GM19372 (cell line): ENCODE results near the gene STX18.

Experiments
- ATAC-seq: cut with Tn5 transposase; IDR thresholded peaks from one replicate; pipeline ENCODE4 v1.9.1; 2021; ENCODE audit warnings: mild to moderate bottlenecking, low read depth, moderate library complexity; ENCODE audit not compliant: unreplicated experiment

The STX18 gene

GRCh38 chr4:4408576-4409335 is 133.1 kb downstream of the STX18 start:
- ATAC-seq, result no peak

- ATAC-seq, result no peak
Observed at GRCh38 chr4:4408132-4408523, 133.7 kb downstream of the STX18 start.

DNA sequence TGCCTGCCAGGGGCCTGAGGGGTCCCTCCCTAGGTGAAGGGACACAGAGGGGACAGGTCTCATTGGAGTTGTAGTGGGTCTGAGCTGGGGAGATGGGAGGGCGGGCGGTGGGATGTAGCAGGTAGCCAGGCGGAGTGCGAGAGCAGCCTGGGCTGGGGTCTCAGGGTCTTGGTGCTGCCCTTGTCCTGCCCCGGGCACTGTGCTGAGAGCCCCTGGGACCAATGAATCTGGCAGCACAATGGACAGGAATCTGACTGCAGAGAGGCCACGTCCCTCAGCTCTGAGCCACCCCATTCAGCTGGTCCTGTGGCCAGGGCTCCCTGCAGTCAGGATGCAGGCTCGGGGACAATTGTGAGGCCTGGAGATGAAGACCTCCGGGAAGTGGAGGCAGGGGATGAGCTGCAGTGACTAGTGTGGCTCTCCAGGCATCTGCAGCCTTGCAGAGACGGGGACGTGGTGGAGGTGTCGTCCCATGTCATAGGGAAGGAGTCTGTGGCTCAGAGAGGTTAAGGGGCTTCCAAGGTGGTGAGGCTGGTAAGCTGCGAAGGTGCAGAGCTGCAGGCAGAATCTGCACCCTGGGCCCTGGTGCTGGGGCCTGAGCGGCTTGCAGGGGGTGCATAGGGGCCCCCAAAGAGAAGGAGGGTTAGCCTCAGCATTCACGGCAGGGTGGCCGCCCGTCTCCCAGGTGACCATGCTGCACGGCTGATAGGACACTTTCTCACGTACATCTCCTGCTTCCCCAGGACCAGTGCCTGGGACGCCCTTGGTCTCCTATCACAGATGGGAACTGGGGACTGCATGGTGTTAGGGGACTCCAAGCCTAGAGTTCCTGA is 134.3 kb downstream of the STX18 start:
- no peak for ATAC-seq

DNA sequence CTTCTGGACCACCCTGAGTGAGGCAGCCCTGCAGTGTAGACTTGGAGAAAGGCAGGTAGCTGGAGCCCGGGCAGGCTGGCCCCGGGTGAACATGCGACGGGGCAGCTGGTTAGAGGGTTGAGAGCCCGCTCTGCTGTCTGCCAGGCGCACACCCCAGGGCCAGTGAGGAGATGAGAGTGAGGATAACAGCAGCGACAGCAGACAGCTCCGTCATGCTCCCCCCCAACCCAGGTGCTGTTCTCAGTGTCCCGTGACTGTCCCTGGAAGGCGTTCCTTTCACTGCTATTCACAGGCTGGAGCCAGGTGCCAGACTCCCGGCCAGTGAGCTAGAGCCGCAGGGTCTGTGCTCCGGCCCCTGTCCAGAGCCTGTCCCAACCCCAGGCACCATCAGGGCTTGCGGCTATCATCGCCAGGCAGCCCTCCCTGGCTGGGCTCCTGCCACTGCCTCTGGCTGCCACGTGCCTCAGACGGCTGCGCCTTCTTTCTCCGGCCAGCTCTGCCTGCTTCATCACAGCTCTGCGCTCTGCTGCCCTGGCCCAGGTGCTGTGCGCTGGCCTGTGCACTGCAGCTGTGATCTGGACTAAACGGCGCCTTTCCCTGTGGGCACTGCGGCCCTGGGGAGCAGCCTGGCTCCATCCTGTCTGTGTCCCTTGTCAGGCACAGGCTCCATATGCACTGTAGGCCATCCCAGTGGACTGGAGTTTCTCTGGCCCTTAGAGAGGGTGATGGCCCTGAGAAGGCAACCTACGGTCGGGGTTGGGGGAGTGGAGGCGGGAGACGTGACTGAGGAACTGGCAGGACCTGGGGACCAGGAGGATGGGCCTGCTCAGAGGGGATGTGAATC is 135.2 kb downstream of the STX18 start:
- no peak for ATAC-seq

DNA sequence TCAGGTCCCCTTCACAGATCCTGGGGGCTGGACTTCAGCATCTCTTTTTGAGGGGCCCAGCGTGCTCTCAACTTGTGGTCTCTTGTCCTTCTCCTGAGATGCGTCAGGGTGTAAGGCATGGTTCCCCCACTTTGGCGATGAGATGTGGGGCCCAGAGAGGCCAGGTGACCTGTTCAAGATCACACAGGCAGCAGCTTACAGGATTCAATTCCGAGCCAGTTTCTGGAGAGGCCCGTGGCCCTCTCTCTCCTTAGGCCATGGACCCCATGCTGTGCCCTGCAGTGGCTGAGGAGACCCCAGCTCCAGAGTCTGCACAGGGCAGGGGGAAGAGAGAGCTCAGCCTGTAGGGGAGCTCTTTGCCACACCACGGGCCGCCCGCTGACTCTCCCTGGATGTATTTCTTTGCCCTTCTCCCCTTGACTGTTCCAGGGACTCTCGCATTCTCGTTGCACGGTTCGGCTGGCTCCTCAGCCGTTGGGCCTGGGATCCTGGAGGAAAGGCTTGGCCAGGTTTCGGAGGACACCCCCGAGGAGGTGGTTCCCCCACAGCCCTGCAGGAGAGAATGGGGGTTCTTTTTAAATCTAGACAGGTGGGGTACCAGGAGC is 136.4 kb downstream of the STX18 start:
- ATAC-seq, result no peak

DNA sequence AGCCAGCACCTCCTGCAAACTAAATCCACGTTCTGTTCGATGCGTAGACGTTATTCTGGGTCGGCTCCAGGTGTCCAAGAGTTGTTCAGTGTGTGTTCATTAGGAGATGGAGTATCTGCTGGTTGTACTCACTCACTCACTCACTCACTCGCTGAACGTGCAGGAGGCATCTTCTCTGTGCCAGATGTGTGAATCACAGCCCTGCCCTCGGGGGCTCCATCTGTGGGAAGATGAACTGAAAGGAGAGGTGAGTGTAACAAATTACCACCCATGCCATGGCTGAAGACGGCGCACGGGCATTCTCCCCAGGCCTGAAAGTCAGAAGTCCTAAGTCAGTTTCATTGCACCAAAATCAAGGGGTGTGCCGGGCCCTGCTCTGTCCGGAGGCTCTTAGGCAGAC is 138.9 kb downstream of the STX18 start:
- no peak for ATAC-seq

GRCh38 chr4:4401036-4401435 is 140.8 kb downstream of the STX18 start:
- ATAC-seq, result no peak

DNA sequence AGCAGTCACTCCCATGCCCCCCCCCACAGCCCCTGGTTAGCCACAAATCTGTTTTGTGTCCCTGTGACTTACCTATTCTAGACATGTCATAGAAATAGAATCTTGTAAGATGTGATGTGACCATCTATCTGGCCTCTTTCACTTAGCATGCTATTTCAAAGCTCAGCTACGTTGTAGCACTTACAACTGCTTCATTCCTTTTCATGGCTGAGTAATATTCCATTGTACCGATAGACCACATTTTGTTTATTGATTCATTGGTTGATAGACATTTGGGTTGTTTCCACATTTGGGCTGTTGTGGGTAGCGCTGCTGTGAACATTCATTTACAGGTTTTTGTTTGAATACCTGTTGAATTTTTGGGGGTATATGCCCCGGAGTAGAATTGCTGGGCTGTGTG is 143.4 kb downstream of the STX18 start:
- ATAC-seq, result no peak

DNA sequence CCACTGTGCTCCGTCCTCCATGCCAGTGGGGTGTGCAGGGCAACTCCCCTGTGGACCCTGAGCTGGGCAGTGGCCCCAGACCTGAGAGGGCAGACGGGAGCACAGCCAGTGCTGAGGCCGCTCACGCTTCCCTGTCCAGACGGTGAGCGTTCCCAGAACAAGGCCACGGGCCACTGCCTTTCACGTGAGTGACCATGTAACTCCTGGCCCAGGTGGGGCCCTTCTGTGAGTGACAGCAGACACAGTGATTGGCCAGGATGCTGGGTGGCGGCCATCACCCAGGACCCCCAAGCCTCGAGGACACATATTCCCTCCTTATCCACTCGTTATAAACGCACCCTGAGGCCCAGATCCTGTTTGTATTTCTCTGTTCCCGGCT is 144.4 kb downstream of the STX18 start:
- no peak for ATAC-seq

GRCh38 chr4:4396628-4397440 is 145.0 kb downstream of the STX18 start:
- ATAC-seq, result no peak

- no peak for ATAC-seq
Observed at GRCh38 chr4:4395849-4396627, 145.8 kb downstream of the STX18 start.

GRCh38 chr4:4395371-4395770 is 146.5 kb downstream of the STX18 start:
- no peak for ATAC-seq

DNA sequence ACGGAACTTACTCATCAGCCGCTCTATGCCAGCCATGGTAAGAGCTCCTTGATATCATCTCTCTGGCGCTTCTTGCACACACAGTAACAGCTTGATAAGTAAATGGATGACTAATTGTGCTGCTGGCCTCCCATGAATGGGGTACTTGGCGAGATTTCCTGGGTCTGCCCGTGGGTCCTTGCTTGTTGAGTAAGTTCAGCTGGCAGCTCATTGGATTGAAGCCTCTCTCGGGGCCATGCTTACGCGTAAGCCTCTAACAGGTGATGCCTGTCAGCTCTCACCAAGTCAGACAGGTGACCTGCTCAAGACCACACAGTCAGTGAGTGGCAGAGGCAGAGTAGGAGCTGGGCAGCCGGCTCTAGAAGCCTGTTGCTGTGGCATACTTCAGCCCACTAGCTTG is 147.2 kb downstream of the STX18 start:
- ATAC-seq, result no peak

DNA sequence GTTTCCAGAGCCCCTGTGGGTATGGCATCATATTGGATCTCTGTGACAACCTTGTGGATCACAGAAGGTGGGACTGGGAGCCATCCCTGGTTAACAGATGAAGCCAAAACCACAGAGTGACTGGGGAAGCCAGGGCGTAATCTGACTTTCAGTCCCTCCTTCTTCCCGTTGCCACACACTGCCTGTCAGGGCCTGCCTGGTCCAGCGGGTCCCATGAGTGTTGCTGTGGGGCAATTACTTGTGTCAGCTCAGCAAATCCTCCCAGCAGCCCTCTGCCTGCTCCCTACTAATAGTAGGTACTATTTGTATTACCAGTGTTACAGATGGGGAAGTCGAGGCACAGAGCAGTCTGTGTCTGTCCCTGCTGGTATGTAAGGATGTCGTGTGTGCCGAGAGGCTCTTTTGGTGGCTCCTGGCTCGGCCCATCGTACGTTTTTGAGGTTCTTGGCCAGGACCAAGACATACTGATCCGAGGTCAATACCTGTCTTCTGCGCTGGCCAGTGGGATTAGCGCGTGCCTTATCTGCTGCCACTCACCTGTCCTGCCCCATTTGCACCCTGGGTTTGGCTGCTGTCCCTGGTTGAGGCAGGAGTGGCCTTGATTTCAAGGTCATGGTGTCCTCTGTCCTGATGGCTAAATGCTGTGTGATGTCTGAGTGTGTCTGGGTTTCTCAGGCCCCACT is 149.2 kb downstream of the STX18 start:
- no peak for ATAC-seq

DNA sequence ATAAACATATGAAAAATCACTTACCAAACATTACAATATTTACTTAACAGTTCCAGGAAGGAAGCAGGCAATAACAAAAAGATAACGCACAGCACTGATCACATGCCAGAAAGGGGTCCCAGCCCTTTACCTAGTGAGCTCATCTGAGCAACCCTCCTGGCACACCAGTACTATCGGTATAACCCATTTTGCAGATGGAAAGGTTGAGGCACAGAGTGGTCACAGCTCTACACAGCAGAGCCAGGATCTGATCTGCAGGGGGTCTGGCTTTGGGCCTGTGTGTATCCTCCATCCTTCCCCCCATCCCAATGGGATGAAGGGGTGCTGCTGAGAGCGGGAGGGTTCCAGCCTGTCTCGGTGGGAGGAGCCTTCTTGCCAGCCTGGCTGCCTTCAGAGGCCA is 150.0 kb downstream of the STX18 start:
- ATAC-seq, result no peak

DNA sequence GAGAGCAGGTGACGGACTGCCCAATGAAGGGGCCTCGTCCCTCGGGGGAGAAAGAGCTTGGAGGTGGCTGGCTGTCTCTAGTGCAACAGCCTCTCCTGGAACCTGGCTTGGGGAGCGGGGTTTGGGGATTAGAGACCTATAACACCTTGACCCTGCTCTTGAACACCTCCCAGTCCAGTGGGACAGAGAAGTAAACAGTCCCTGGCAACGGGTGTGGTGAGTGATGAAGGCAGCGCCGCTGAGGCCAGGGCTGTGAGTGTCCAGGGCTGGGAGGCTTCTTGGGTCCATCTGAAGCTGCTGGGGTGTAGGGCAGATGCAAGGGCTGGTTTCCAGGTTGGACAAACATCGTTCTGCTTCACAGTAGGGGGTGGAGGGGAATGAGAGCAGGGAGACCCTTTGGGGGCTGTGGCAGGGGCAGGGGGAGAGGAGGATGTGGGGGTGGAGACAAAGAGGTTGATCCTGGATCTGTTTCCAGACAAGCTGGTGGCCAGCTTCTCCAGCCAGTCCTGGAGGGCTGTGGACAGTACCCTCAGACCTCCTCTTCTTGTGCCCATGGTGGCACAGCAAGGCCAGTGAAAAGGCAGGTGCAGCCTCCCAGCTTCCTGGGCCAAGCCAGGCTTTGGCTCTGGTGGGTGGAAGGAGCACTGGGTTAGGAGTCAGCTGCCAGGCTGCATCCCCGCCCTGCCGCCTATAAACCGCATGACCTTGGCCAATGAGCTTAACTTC is 151.2 kb downstream of the STX18 start:
- ATAC-seq, result no peak

DNA sequence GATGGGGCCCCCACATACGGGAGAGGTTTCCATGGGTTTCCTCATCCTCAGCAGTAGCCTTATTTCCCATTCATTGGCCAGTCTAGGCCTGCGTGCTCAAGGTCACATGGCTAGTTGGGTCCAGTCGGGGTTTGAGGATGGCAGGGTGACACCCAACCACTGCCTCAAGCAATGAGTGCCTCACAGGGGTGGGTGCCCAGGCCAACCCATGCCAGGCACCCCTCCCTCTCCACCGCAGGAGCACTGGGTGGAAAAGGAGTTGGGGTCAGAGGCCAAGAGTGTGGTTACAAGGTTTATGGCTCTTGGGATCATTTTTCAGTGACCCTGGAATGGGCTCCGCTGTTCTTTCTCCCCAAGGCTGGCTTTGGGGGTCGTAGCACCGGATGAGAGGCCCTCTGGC is 151.8 kb downstream of the STX18 start:
- ATAC-seq, result no peak
